OCI-LY7 (cell line): ENCODE results near the gene RNF130. TPM values are rescaled to one million over a fixed set of nuclear protein-coding genes. Genes with fewer than 3 reads are reported as not detected.

Experiments used
- BruUV-seq: library from RNA; stranded (reverse); fragments of 400-500 nt; replicated peaks from 2 replicates; lab custom pipeline; 2021; lab: Mats Ljungman, UMichigan
- CTCF ChIA-PET: fragments of 300-600 bp; sonication (Branson Sonifier 250); formaldehyde crosslinking; loops from one replicate; lab custom pipeline; 2022; ENCODE audit warnings: antibody characterized with exemption; ENCODE audit not compliant: unreplicated experiment; lab: Charles Lee
- POLR2A ChIA-PET: fragments of 300-600 bp; sonication (Branson Sonifier 250); formaldehyde crosslinking; loops from one replicate; lab custom pipeline; 2022; ENCODE audit warnings: antibody characterized with exemption; lab: Charles Lee
- DNase-seq: peaks from one replicate; pipeline ENCODE4 v3.0.0-alpha.2; 2015; ENCODE audit warnings: low spot score
- H2AFZ ChIP-seq: fragments of 200-600 bp; sonication (generic), shearing (Covaris generic); 2 replicates; pipeline ENCODE4 v1.6.1; 2014; ENCODE audit warnings: mild to moderate bottlenecking, antibody characterized with exemption, low read length, moderate library complexity
- H3K27ac ChIP-seq: fragments of 200-600 bp; sonication (generic); 2 replicates; pipeline ENCODE4 v1.5.1; 2014; ENCODE audit warnings: mixed run types, low read depth, mild to moderate bottlenecking, moderate library complexity, low read length, inconsistent platforms; ENCODE audit not compliant: poor library complexity, severe bottlenecking
- H3K36me3 ChIP-seq: fragments of 200-600 bp; sonication (generic); 2 replicates; pipeline ENCODE4 v1.6.1; 2014; ENCODE audit warnings: mild to moderate bottlenecking, antibody characterized with exemption, low read length, moderate library complexity, mixed read lengths; ENCODE audit not compliant: insufficient read depth
- H3K4me1 ChIP-seq: fragments of 200-600 bp; sonication (generic); 2 replicates; pipeline ENCODE4 v1.5.1; 2014; ENCODE audit warnings: mild to moderate bottlenecking, low read length; ENCODE audit not compliant: insufficient read depth, poor library complexity, severe bottlenecking
- H3K4me2 ChIP-seq: fragments of 200-600 bp; sonication (generic); 2 replicates; pipeline ENCODE4 v1.6.1; 2014; ENCODE audit warnings: mild to moderate bottlenecking, low read length
- H3K4me3 ChIP-seq: fragments of 200-600 bp; sonication (generic); 2 replicates; pipeline ENCODE4 v1.5.1; 2014; ENCODE audit warnings: mild to moderate bottlenecking, low read depth, low read length; ENCODE audit not compliant: poor library complexity, severe bottlenecking
- H3K79me2 ChIP-seq: fragments of 200-600 bp; sonication (generic); 2 replicates; pipeline ENCODE4 v1.6.1; 2016; ENCODE audit warnings: low read depth, mild to moderate bottlenecking, low read length, moderate library complexity, mixed read lengths; ENCODE audit not compliant: insufficient read depth
- H3K9me2 ChIP-seq: fragments of 200-600 bp; sonication (generic); 2 replicates; pipeline ENCODE4 v1.6.1; 2016; ENCODE audit warnings: mild to moderate bottlenecking, low read length, mixed read lengths; ENCODE audit not compliant: insufficient read depth
- H3K9me3 ChIP-seq: fragments of 200-600 bp; sonication (generic); 2 replicates; pipeline ENCODE4 v1.6.1; 2014; ENCODE audit warnings: mild to moderate bottlenecking, mixed run types, low read length, mixed read lengths
- H4K20me1 ChIP-seq: fragments of 200-600 bp; sonication (generic); 2 replicates; pipeline ENCODE4 v1.6.1; 2014; ENCODE audit warnings: mild to moderate bottlenecking, antibody characterized with exemption, low read length, moderate library complexity, mixed read lengths; ENCODE audit not compliant: insufficient read depth
- EZH2phosphoT487 ChIP-seq: fragments of 200-600 bp; sonication (generic); IDR thresholded peaks from 2 replicates; pipeline ENCODE4 v1.6.1; 2018; ENCODE audit warnings: low read depth, borderline replicate concordance, mild to moderate bottlenecking, mixed run types, antibody characterized with exemption, low read length, moderate library complexity, mixed read lengths
- intact Hi-C: fragments of 100-400 bp; cut with micrococcal nuclease; formaldehyde crosslinking; loops from one replicate; pipeline ENCODE4 v1.10.0; 2022; ENCODE audit not compliant: unreplicated experiment
- total RNA-seq, 2 experiments: library from RNA; depleted of rRNA in 1 of 2; stranded (reverse); fragments of >200 nt in 1 of 2; shearing (Covaris generic) in 1 of 2; gene quantifications; 2 replicates each; pipeline ENCODE4 v1.2.3, GENCODE V29; 2014 to 2022
- TF ChIP-seq, protein P1 (sequence below): fragments of 200-600 bp; sonication (generic); conservative IDR thresholded peaks from 2 replicates; pipeline ENCODE4 v1.5.1; 2014; ENCODE audit warnings: mild to moderate bottlenecking, antibody characterized with exemption, low read length, moderate library complexity, mixed read lengths

RNF130 gene
- total RNA-seq, 2 experiments from 2014 or later, result 0.16 TPM; not detected in 1

DNA sequence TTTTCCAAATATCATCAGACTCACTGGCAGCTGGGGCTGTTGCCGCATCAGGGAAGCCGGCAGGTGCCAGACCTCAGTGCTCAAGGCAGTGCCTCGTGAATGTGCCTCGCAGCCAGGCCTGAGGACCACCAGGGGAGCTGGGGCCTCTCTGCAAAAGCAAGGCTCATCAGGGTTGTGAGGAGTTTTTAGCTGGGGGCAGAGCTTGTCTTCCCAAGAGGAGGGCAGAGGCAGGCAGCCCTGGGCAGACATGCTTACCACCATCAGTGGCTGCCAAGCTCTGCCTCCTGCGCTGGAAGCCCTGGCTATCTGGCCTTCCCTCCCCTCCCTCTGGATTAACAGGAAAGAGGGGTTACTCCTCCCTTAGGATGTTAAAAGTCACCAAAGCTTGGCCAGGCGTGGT, 155.0 kb downstream of the RNF130 start:
- peak overlapping the region; percentile 29; the same call in 1 of the 2 replicates for H3K4me2 ChIP-seq
- H3K9me3 ChIP-seq, result no peaks in the 10 kb centered on the region
- H3K4me1 ChIP-seq, result peaks cover 29% of the 10 kb centered on the region
- POLR2A ChIA-PET, result interaction anchor here (1.4 kb wide), 1 partner anchor 15 kb away, joined by 4 read pairs; no protein-coding TSS in a partner anchor
- no peaks in the 10 kb centered on the region for H3K36me3 ChIP-seq
- H3K9me2 ChIP-seq, result no peaks in the 10 kb centered on the region
- TF ChIP-seq, protein P1, sequence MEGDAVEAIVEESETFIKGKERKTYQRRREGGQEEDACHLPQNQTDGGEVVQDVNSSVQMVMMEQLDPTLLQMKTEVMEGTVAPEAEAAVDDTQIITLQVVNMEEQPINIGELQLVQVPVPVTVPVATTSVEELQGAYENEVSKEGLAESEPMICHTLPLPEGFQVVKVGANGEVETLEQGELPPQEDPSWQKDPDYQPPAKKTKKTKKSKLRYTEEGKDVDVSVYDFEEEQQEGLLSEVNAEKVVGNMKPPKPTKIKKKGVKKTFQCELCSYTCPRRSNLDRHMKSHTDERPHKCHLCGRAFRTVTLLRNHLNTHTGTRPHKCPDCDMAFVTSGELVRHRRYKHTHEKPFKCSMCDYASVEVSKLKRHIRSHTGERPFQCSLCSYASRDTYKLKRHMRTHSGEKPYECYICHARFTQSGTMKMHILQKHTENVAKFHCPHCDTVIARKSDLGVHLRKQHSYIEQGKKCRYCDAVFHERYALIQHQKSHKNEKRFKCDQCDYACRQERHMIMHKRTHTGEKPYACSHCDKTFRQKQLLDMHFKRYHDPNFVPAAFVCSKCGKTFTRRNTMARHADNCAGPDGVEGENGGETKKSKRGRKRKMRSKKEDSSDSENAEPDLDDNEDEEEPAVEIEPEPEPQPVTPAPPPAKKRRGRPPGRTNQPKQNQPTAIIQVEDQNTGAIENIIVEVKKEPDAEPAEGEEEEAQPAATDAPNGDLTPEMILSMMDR, result no peak
- no peak for TF ChIP-seq EZH2phosphoT487
- no TSS peak for BruUV-seq
- no peak for DNase-seq
- H3K27ac ChIP-seq, result peak overlapping the region; percentile 76
- CTCF ChIA-PET, result no interaction called here
- H3K4me3 ChIP-seq, result no peak overlapping the region
- intact Hi-C loops, result no loop called here
- H2AFZ ChIP-seq, result no peak overlapping the region; the same call in 1 of the 2 replicates
- no peaks in the 10 kb centered on the region for H3K79me2 ChIP-seq
- H4K20me1 ChIP-seq, result no peaks in the 10 kb centered on the region

DNA sequence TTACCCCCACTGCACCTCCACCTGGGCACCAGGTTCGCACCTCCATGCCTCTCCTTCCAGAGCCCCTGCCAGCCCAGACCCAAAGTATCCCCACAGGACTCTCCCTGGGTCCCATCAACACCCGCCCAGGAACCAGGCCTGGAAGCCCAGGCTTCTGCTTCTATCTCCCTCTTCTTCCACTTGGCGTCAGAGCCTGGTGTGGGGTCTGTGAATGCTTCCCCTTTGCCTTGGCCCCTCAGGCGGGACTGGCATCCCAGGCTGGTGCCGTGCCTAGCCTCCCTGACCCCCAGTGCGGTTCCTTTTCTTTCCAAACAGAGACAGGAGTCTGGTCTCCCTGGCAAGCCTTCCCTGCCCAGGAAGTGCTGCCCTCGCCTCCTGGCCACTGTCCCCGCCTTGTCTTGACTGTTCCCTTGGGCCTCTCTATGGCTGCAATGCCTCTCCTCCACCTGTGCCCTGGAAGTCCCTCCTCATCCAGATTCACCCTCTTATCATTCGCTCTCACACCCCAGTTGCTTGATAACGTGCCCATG, 156.1 kb downstream of the RNF130 start:
- intact Hi-C loops, result no loop called here
- POLR2A ChIA-PET, result no interaction called here
- Histone ChIP-seq H3K4me3 (no peak overlapping the region), H3K4me1 (peaks cover 29% of the 10 kb centered on the region), H3K79me2 (no peaks in the 10 kb centered on the region), H3K4me2 (no peak overlapping the region), H3K27ac (no peak overlapping the region), H3K36me3 (no peaks in the 10 kb centered on the region), H3K9me3 (no peaks in the 10 kb centered on the region), H2AFZ (no peak overlapping the region), H4K20me1 (no peaks in the 10 kb centered on the region), H3K9me2 (no peaks in the 10 kb centered on the region)
- TF ChIP-seq, protein P1, result no peak
- no peak for TF ChIP-seq EZH2phosphoT487
- BruUV-seq, result no TSS peak
- CTCF ChIA-PET, result no interaction called here
- DNase-seq, result no peak

DNA sequence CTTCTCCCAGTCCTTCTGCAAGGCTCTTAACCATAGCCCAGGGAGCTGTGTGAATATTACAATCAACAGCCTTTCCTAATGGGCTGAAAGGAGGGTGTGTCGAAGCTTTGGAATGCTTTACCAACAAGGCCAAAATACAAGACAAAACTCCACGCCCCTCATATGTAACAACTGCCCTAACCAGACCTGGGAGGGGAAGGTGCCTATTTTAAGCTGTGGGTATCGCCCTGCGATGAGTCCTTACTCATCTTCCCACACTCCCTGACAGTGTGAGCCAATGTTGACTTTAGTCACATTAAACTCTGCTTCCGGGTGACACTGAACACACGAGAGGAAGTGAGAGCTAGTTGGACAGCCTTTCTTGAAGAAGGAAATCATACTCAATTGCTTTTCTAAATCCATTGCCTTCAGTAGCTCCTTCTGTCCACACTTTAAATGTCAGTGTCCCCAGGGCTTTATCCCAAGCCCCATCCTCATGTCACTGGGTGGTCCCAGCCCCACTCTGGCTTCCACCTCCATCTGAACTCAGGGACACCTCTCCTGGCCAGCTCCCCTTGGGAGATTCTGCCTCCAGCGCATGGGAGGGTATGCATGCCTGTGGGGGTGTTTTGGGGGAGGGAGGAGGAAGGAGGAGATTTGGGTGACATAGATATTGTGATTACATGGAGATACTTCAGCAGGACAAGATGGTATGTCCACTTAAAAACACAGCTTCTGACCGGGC, 157.4 kb downstream of the RNF130 start:
- Histone ChIP-seq H3K9me3 (no peaks in the 10 kb centered on the region), H3K36me3 (no peaks in the 10 kb centered on the region), H3K4me2 (no peak overlapping the region; the same call in 1 of the 2 replicates), H3K9me2 (no peaks in the 10 kb centered on the region), H3K79me2 (no peaks in the 10 kb centered on the region), H2AFZ (peak overlapping the region; percentile 33; the same call in 1 of the 2 replicates), H4K20me1 (no peaks in the 10 kb centered on the region), H3K4me1 (peaks cover 29% of the 10 kb centered on the region), H3K4me3 (no peak overlapping the region), H3K27ac (no peak overlapping the region)
- TF ChIP-seq, protein P1, result no peak
- TF ChIP-seq EZH2phosphoT487, result no peak
- ChIA-PET CTCF (no interaction called here), POLR2A (interaction anchor here (0.7 to 1.3 kb wide), 4 partner anchors 9 to 103 kb away, joined by 3 to 4 read pairs (median 4); no protein-coding TSS in a partner anchor)
- intact Hi-C loops, result no loop called here
- BruUV-seq, result no TSS peak
- DNase-seq, result peak; percentile 44
